K562 (cell line): ENCODE data around the gene XRCC2. TPM values are rescaled to one million over a fixed set of nuclear protein-coding genes. Genes with fewer than 3 reads are reported as not detected.

Experiments used
- CBFA2T3 ChIP-seq: fragments of 450-650 bp; IDR thresholded peaks from 2 replicates; pipeline ENCODE4 v1.6.1; 2017
- DDX20 ChIP-seq: fragments of 450-650 bp; IDR thresholded peaks from 2 replicates; pipeline ENCODE4 v1.6.1; 2016; ENCODE audit warnings: missing genetic modification characterization, low read depth, mild to moderate bottlenecking, missing compliant biosample characterization, moderate library complexity
- FOXA3 ChIP-seq, 2 experiments: fragments of 450-650 bp in 1 of 2; sonication (generic) in 1 of 2; formaldehyde crosslinking; IDR thresholded peaks in 1 of 2; conservative IDR thresholded peaks in 1 of 2; 2 replicates each; pipeline versions ENCODE4 v1.4.0 to v1.8.0; 2020 to 2022; ENCODE audit warnings: mild to moderate bottlenecking in 2 of 2, missing genetic modification reagents in 1 of 2
- KAT8 ChIP-seq: fragments of 450-650 bp; IDR thresholded peaks from 2 replicates; pipeline ENCODE4 v1.6.1; 2016; ENCODE audit warnings: low read depth, mild to moderate bottlenecking
- MBD2 ChIP-seq: sonication (generic); IDR thresholded peaks from 2 replicates; pipeline ENCODE4 v1.6.1; 2016; ENCODE audit warnings: low read depth, borderline replicate concordance
- MIER1 ChIP-seq: fragments of 450-650 bp; IDR thresholded peaks from 2 replicates; pipeline ENCODE4 v1.6.1; 2016; ENCODE audit warnings: antibody characterized with exemption, mild to moderate bottlenecking, low read depth
- NR2C1 ChIP-seq, 2 experiments: fragments of 450-650 bp; IDR thresholded peaks; 2 replicates each; pipeline ENCODE4 v1.6.1; 2017; ENCODE audit warnings: mild to moderate bottlenecking in 2 of 2, antibody characterized with exemption in 1 of 2, inconsistent platforms in 1 of 2, missing compliant biosample characterization in 1 of 2, missing genetic modification characterization in 1 of 2
- PHB ChIP-seq: fragments of 250-450 bp; sonication (Bioruptor Pico); IDR thresholded peaks from 2 replicates; pipeline ENCODE4 v1.5.0; 2021
- U2AF1 ChIP-seq: fragments of 200-400 bp; formaldehyde crosslinking; optimal IDR thresholded peaks from 2 replicates; pipeline ENCODE3; 2017; ENCODE audit warnings: mild to moderate bottlenecking, low read depth, low read length, moderate library complexity
- ZBTB7A ChIP-seq: IDR thresholded peaks from 2 replicates; pipeline ENCODE4 v1.6.1; 2011; ENCODE audit warnings: low read depth, mild to moderate bottlenecking, low read length, moderate library complexity, borderline replicate concordance; ENCODE audit not compliant: control insufficient read depth
- ZC3H4 ChIP-seq: sonication (generic); formaldehyde crosslinking; IDR thresholded peaks from 2 replicates; pipeline ENCODE4 v1.9.0; 2021; ENCODE audit warnings: missing genetic modification reagents, borderline replicate concordance
- ZNF24 ChIP-seq: fragments of 450-650 bp; IDR thresholded peaks from 2 replicates; pipeline ENCODE4 v1.6.1; 2016
- polyA plus RNA-seq, 8 experiments: library from polyadenylated mRNA; depleted of rRNA in 4 of 8; stranded (reverse) in 5 of 8; unstranded in 3 of 8; fragments of >200 nt; fragmentation: Nextera tagmentation in 2 of 8; fragmentation: Illumina TruSeq in 1 of 8; extraction: Ambion mirVana in 2 of 8; extraction: Trizol in 1 of 8; gene quantifications; 2 replicates each; pipeline versions ENCODE4 v1.2.1 to v1.2.3, GENCODE V29; 2011 to 2014; ENCODE audit warnings: inconsistent platforms in 1 of 8, missing spikeins in 1 of 8
- total RNA-seq, 7 experiments: library from RNA; depleted of rRNA in 6 of 7; stranded (reverse); fragments of >200 nt in 6 of 7; fragmentation: Illumina TruSeq in 2 of 7; extraction: Trizol in 2 of 7; gene quantifications; 2 replicates each; pipeline versions ENCODE4 v1.2.1 to v1.2.3, GENCODE V29; 2011 to 2021; ENCODE audit warnings: low replicate concordance in 1 of 7
- TF ChIP-seq, protein P1 (sequence below): fragments of 450-650 bp; formaldehyde crosslinking; IDR thresholded peaks from 2 replicates; pipeline ENCODE4 v1.4.0; 2022; ENCODE audit warnings: mild to moderate bottlenecking, moderate library complexity
- TF ChIP-seq, protein P2 (sequence below), 2 experiments: IDR thresholded peaks; 2 replicates each; pipeline ENCODE4 v1.6.1; 2011; ENCODE audit warnings: borderline replicate concordance in 1 of 2, control low read depth in 1 of 2, low read depth in 1 of 2, low read length in 1 of 2, mild to moderate bottlenecking in 1 of 2, mixed read lengths in 1 of 2, moderate library complexity in 1 of 2; ENCODE audit not compliant: insufficient read depth in 1 of 2, insufficient read length in 1 of 2, poor library complexity in 1 of 2, severe bottlenecking in 1 of 2; ENCODE audit errors: extremely low read depth in 1 of 2
- TF ChIP-seq, protein P3 (sequence below): fragments of 450-650 bp; IDR thresholded peaks from 2 replicates; pipeline ENCODE4 v1.6.1; 2016; ENCODE audit warnings: borderline replicate concordance
- TF ChIP-seq, protein P4 (sequence below): sonication (generic); formaldehyde crosslinking; IDR thresholded peaks from 2 replicates; pipeline ENCODE4 v1.8.1; 2023; ENCODE audit warnings: missing genetic modification reagents, mild to moderate bottlenecking, borderline replicate concordance

Gene XRCC2
- total and polyA plus RNA-seq, 9 of the 15 experiments (the other 6 are each of a cell fraction or from before 2014, with no cell fraction given), result 16.2 to 58.0 (median 39.8) TPM

DNA sequence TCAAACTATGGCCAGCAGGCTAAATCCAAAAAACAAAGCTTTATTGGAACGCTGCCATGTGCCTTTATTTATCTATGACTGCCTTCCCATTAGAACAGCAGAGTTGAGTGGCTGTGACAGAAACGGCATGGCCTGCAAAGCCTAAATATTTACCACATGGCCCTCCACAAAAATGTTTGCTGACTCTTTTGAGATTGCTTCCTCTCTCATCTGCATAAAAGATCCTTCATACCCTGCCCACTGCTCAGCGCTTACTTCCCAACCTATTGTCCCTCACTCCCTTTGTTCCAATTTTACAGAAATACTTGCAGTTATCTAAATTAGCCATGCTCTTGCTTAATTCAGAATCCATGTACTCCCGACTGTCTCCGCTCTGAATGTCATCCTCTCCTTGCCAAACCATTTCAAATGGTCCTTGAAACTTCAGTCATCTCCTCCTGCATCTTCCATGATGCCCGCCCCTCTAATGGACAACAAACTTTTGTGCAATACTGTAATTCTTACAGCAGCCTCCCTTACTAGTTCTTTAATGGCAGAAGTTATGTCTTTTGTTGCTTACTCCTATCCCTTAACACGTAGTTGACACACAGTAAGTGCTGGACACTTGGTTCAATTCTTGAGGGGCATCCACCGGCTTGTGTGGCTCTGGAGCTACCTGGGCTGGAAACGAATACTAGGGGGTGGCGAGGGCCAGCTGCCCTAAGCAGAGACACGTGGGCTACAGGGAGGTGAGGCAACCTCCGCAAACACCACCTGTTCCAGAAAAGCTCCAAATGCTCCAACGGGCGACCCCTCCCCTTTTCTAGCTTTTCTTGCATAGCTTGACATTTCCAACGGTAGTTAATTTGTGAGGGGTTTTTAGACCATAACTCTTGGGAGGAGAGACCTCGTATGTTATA, 832 bp downstream of the XRCC2 start (continued):
- TF ChIP-seq DDX20 (tag) (no peak), U2AF1 (no peak), MIER1 (0 out of 2 replicates have a peak, but pooled peaks have one; percentile 26), KAT8 (no peak), FOXA3 (CRISPR knock-in tag; conservative IDR thresholded peaks at IDR 0.05 in 1 of 2, IDR thresholded peaks at IDR 0.05 in 1 of 2) (peak in 1 of 2 experiments; percentile 27; a peak in 1 of 4 replicates), PHB (CRISPR knock-in tag) (no peak), MBD2 (no peak), CBFA2T3 (peak; percentile 32; the same call in 1 of the 2 replicates), ZBTB7A (no peak), ZC3H4 (CRISPR knock-in tag) (no peak), ZNF24 (no peak), NR2C1 (IDR thresholded peaks at IDR 0.05) (no peak), NR2C1 (tag; IDR thresholded peaks at IDR 0.05) (no peak)
- TF ChIP-seq, protein P1, sequence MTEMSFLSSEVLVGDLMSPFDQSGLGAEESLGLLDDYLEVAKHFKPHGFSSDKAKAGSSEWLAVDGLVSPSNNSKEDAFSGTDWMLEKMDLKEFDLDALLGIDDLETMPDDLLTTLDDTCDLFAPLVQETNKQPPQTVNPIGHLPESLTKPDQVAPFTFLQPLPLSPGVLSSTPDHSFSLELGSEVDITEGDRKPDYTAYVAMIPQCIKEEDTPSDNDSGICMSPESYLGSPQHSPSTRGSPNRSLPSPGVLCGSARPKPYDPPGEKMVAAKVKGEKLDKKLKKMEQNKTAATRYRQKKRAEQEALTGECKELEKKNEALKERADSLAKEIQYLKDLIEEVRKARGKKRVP (CRISPR knock-in tag), result no peak
- TF ChIP-seq, protein P2, sequence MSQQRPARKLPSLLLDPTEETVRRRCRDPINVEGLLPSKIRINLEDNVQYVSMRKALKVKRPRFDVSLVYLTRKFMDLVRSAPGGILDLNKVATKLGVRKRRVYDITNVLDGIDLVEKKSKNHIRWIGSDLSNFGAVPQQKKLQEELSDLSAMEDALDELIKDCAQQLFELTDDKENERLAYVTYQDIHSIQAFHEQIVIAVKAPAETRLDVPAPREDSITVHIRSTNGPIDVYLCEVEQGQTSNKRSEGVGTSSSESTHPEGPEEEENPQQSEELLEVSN (IDR thresholded peaks at IDR 0.05; ENCODE audit: borderline replicate concordance in 1 of 2, extremely low read depth in 1 of 2, insufficient read depth in 1 of 2, insufficient read length in 1 of 2, low read depth in 1 of 2, low read length in 1 of 2, poor library complexity in 1 of 2, severe bottlenecking in 1 of 2), result peak in 1 of 2 experiments; percentile 56
- TF ChIP-seq, protein P3, sequence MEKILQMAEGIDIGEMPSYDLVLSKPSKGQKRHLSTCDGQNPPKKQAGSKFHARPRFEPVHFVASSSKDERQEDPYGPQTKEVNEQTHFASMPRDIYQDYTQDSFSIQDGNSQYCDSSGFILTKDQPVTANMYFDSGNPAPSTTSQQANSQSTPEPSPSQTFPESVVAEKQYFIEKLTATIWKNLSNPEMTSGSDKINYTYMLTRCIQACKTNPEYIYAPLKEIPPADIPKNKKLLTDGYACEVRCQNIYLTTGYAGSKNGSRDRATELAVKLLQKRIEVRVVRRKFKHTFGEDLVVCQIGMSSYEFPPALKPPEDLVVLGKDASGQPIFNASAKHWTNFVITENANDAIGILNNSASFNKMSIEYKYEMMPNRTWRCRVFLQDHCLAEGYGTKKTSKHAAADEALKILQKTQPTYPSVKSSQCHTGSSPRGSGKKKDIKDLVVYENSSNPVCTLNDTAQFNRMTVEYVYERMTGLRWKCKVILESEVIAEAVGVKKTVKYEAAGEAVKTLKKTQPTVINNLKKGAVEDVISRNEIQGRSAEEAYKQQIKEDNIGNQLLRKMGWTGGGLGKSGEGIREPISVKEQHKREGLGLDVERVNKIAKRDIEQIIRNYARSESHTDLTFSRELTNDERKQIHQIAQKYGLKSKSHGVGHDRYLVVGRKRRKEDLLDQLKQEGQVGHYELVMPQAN, result peak; percentile 60; the same call in 1 of the 2 replicates
- TF ChIP-seq, protein P4, sequence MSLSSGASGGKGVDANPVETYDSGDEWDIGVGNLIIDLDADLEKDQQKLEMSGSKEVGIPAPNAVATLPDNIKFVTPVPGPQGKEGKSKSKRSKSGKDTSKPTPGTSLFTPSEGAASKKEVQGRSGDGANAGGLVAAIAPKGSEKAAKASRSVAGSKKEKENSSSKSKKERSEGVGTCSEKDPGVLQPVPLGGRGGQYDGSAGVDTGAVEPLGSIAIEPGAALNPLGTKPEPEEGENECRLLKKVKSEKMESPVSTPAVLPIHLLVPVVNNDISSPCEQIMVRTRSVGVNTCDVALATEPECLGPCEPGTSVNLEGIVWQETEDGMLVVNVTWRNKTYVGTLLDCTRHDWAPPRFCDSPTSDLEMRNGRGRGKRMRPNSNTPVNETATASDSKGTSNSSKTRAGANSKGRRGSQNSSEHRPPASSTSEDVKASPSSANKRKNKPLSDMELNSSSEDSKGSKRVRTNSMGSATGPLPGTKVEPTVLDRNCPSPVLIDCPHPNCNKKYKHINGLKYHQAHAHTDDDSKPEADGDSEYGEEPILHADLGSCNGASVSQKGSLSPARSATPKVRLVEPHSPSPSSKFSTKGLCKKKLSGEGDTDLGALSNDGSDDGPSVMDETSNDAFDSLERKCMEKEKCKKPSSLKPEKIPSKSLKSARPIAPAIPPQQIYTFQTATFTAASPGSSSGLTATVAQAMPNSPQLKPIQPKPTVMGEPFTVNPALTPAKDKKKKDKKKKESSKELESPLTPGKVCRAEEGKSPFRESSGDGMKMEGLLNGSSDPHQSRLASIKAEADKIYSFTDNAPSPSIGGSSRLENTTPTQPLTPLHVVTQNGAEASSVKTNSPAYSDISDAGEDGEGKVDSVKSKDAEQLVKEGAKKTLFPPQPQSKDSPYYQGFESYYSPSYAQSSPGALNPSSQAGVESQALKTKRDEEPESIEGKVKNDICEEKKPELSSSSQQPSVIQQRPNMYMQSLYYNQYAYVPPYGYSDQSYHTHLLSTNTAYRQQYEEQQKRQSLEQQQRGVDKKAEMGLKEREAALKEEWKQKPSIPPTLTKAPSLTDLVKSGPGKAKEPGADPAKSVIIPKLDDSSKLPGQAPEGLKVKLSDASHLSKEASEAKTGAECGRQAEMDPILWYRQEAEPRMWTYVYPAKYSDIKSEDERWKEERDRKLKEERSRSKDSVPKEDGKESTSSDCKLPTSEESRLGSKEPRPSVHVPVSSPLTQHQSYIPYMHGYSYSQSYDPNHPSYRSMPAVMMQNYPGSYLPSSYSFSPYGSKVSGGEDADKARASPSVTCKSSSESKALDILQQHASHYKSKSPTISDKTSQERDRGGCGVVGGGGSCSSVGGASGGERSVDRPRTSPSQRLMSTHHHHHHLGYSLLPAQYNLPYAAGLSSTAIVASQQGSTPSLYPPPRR (CRISPR knock-in tag), result peak; percentile 28; the same call in 1 of the 2 replicates
